Suppressor macrophage treated with lipopolysaccharide for 4 hours (primary cell): Measurements from ENCODE around the gene FAM171A1.

Source experiments
- DNase-seq: peaks from one replicate; pipeline ENCODE4 v3.0.0-alpha.2; 2020

The FAM171A1 gene

GRCh38 chr10:15166325-15166724, 204.8 kb downstream of the FAM171A1 start:
- no peak for DNase-seq

- DNase-seq = peak; percentile 55
Measured at GRCh38 chr10:15163253-15163828, 207.7 kb downstream of the FAM171A1 start.
